ENCODE results near the gene CDKN1C.

The CDKN1C gene

DNA sequence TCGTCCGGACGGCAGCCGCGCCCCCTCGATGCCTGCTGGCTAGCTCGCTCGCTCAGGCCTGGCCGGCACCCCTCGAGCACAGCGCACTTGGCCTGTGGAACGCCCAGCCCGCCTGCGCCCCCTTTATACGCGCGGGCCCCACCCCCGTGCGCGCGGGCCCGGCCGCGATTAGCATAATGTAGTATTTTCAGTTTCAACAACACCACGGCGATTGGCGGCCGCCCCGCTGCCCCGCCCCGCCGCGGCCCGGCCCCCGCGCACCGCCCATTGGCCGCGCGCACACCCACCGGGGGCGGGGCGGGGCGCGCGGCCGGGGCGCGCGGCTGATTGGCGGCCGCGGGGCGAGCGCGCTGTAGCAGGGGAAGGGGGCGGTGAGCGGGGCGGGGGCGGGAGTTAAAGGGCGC is at the start of gene CDKN1C:
Gene CDKN1C (minus strand): TSS at position 98 of the 404 bp plus-strand sequence. CDS start 319 bp downstream, outside the sequence.
- peak; percentile 90 for DNase-seq

DNA sequence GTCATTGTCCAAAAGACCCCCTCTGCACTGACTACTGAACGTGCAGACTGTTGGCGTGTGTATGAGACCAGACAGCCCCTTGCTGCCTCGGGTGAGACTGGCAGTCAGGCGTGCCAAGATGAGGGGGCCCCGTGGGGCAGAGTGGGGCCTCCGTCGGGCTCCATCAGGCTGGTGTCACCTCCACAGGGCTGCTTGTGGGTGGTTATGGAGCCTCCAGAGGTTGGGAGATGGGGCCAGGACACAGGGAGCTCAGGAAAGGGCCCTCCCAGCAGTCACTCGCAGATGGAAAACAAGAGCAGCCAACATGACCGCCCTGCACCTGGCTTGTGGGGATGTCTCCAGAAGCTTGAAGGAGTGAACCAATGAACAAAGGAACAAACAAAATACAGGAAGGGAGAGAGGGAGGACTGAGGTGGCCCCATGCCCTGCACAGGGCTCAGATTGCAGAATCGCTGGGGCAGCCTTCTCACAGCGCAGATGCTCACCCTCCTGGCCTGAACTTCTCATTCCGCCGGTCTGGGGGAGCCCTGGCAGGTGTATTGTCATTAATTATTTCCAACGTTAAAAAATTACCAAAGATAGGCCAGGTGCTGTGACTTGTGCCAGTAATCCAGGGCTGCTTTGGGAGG is 49.1 kb upstream of the CDKN1C start:
- DNase-seq: no peak

DNA sequence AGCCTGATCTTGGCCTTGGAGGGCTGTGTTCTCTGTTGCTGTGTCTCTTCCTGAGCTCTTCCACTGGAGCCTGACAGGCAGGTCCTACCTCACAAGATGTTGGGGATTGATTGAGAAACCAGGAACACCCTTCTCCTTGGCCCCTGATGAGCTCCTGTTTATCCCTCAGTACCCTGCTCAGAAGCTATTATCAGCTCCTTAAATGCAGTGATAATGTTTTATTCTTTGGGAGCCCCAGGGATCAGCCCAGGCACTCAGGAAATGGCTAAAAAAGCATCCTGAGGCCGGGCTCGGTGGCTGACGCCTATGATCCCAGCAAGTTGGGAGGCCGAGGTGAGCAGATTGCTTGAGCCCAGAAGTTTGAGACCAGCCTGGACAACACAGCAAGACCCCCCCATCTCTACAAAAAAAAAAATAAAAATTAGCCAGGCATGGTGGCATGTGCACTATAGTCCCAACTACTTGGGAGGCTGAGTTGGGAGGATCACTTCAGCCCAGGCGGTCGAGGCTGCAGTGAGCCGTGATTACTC is 48.5 kb upstream of the CDKN1C start:
- DNase-seq: no peak

- DNase-seq: no peak
Measured at GRCh38 chr11:2933375-2934020, 47.9 kb upstream of the CDKN1C start.

- no peak for DNase-seq
Measured at GRCh38 chr11:2932850-2933251, 47.3 kb upstream of the CDKN1C start.

DNA sequence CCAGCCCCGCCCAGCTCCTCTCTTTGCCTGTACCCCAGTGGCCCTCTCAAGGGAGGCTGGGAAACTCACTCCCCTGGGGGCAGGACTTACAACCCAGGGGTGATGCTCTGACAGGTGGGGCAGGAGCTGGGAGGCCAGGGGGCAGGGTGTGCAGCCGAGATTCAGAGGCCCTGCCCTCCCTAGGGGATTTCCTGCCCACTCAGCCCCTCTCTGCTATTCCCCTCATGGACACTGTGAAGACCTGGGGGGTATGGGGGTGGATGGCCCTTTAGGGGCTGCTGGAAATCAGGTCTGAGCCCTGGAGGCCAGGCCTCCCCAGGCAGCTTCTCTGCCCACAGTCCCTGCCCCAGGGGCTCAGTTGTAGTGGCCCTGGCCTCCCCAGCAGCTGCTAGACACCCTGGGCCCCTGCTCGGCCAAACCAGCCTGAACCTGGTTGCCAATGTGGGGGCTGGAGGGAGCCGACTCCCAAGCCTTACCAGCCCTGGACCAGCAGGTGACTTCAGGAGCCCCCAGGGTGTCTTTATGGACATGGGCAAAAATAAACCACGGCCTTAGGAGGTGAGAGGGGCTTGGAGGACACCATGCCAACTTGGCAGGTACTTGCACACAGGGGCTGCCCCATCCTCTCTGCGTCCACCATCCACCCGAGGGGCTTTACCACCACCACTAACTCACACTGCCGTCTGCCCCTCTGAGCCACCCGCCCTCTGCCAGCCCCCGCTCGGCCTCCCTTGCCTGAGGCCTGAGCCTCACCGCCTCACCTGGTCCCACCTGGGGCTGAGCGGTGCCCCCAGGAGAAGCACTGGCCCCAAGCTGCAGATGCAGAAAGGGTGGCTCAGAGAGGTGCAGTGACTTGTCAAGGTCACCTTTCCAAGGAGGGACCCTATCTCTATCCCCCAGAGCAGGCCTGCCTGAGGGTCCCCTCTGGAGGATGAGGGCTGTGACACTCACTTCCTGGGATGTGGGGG is 46.5 kb upstream of the CDKN1C start:
- no peak for DNase-seq

DNA sequence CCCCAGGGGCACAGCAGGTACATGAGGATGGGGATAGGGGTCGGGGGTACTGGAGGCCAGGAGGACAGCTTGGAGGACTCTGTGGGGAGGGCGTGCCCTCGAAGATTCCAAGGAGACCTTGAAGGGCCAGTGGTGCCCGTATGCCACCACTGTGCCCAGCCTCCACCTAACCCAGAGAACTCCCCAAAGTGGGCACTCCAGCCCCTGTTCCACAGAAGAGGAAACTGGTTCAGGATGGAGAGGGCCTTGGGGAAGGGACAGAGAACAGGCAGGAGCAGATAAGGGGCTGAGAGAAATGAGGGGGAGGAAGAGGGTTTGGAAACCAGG is 45.8 kb upstream of the CDKN1C start:
- DNase-seq: no peak

- no peak for DNase-seq
Measured at GRCh38 chr11:2930704-2931419, 45.3 kb upstream of the CDKN1C start.

GRCh38 chr11:2929950-2930703 is 44.6 kb upstream of the CDKN1C start:
- DNase-seq: no peak

DNA sequence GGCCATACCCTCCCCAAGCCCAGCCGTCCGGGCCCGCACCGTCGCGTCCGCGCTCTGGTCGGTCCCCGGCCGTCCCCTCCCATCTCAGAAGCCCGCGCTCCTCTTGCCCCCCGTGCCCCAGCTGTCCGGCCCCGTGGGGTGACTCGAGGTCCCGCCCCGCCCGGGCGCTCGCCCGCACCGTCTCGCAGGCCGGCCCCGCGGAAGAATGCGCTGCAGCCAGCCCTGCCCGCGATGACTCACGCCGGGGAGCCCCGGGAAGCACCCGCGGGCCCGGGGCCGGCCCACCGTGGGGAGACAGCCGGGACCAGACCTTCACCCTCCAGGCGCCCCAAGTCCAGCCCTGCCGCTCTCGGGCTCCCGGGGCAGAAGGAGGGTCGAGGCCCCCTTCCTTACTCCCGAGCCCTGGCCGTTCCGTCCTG is 44.0 kb upstream of the CDKN1C start:
- no peak for DNase-seq

DNA sequence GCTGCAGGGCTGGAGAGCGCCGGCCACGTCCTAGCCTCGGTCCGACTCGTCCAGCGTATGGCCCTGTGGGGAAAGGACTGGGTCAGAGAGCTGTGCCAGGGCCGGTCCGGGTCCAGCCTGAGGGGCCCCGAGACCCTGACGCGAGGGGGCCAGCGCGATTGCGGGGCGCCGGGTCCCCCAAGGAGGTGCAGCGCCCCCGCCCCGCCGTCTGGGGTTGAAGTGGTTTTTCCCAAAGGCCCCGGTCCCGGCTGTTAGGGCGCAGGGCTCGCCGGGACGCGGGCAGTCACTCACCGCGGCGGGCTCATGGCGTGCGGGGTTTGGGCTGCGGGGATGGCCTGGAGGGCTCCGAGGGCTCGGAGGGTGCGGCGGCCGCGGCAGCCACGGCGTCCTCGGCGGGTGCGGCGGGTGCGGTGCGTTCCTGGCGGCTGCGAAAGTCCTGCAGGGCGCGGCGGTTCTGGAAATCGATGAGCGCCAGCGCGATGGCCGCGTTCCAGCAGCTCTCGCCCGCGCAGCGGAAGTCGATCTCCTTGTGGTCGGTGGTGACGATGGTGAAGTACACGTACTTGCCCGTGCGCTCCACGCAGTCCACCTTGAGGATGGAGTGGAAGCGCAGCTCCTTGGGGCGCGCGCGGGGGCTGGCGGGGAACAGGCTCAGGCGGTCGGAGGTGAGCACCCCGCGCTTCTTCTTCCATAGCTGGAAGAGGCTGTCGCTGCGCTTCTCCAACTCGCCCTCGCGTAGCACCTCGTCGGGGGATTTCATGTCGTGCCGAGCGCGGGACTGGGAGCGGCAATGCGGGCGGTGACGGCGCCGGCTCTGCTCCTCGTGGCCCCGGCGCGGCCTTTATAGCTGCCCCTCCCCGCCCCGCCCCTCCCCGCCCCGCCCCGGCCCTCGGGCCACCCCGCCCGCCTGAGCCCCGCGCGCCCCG is 43.3 kb upstream of the CDKN1C start, which contains the start of gene PHLDA2:
Gene PHLDA2 (minus strand): TSS at position 816 of the 926 bp plus-strand sequence. CDS start 56 bp downstream, at position 760.
- no peak for DNase-seq

DNA sequence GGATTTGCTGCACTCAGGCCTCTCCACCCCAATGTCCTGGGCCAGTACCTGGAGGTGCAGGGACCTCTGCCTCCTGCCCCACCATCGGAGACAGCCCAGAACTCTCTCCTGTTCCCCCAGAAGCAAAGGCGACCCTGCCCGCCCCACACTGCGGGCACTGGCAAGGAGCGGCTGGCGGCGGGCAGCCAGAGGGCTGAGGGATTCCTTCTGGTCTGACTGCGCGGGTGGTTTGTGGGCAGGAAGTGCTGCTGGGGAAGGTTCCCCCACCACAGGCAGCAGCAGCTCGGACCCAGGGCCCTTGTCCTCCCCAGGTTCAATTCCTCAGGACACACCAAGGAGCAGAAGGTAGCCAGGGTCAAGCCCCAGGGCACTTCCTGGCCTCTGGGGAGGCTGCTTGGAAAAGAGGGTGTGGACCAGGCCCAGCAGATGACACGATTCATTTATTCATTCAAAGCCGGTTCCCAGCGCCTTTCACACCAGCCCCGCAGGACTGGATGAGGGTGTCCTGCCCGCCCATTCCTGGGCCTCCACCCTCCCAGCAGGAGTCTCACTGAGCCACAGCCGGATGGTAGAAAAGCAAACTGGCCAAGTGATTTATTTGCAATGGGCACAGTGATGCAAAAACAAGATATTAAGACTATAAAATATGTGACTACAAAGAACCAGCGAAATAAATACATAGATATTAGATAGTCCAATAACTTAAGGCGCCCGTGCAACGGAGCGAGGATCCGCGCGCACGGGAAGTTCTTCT is 42.5 kb upstream of the CDKN1C start:
- no peak for DNase-seq

DNA sequence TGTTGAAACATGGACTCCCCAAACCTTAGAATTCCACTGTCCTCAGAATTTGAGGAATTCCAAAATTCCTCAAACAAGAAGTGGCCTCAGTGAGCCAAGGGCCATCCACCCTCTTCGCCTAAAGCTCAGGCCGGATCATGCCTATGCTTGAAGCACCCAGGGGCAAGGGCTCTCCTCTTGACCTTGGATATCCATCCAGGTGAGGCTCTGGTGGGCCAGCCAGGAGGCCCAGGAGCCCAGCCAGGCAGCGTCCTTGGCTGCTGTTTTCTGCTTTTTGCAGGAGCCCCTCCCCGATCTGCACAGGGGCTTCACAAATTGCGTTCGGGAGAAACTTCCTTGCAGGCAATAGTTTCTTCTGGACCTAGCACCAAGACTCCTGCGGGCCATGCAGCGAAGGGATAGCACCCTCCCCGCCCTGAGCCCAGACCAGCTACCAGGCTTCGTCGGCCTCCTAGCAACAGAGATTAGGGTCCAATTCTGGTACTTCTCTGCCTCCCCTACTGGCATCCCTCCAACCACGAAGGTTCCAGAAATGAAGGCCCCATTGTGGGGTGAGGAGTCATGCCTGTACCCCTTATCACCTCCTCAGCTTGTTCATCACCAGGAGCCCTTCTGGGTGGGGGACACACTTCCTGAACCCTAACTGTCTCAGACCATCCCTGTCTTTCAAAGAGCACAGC is 41.7 kb upstream of the CDKN1C start:
- no peak for DNase-seq

DNA sequence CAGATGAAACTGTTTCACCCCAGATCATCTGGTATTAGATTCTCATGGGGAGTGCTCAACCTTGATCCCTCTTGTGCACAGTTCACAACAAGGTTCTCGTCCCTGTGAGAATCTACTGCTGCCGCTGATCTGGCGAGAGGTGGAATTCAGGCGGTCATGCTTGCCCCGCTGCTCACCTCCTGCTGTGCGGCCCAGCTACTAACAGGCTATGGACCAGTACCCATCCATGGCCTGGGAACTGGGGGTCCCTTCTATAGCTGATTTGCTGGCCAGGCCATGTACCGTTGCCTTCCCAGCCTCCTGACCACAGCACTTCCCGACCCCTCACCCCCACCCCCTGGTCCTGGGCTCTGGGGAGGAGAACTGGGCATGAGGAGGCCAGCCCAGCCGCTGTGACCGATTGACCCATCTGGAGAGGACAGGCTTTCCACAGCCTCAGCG is 41.1 kb upstream of the CDKN1C start:
- no peak for DNase-seq

GRCh38 chr11:2924821-2925675 is 39.5 kb upstream of the CDKN1C start:
- DNase-seq: no peak

GRCh38 chr11:2924381-2924780 is 38.8 kb upstream of the CDKN1C start:
- no peak for DNase-seq

- DNase-seq: no peak
Measured at GRCh38 chr11:2923446-2924375, 38.1 kb upstream of the CDKN1C start.
